ENCODE measurements around the gene VIPAS39.

DNA sequence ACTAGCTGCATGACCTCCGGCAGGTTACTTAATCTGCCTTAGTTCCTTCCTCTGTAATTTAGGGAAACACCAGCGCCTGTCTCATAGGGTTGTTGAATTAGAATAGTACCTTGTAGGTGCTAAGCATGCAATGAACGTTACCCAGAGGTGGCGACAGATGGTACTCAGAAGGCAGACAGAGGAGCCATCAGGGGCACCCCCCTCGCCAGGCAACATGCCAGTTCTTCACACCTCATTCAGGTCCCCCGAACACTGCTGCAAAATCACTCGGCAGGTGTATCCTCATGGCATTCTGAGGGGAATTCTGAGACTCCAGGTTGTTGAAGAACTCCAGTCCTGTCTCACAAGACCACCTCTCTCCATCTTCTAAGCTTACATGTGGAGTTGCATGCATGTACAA is 31.2 kb upstream of the VIPAS39 start:
- no peak for TF ChIP-seq POLR2A (IDR thresholded peaks at IDR 0.05; ENCODE audit: borderline replicate concordance, extremely low read depth, insufficient read depth, insufficient read length)
- TF ChIP-seq ELF1 (IDR thresholded peaks at IDR 0.05; ENCODE audit: borderline replicate concordance, low read depth), result no peak
- no peak for TF ChIP-seq ZFX (IDR thresholded peaks at IDR 0.05)
- TF ChIP-seq, protein P1, sequence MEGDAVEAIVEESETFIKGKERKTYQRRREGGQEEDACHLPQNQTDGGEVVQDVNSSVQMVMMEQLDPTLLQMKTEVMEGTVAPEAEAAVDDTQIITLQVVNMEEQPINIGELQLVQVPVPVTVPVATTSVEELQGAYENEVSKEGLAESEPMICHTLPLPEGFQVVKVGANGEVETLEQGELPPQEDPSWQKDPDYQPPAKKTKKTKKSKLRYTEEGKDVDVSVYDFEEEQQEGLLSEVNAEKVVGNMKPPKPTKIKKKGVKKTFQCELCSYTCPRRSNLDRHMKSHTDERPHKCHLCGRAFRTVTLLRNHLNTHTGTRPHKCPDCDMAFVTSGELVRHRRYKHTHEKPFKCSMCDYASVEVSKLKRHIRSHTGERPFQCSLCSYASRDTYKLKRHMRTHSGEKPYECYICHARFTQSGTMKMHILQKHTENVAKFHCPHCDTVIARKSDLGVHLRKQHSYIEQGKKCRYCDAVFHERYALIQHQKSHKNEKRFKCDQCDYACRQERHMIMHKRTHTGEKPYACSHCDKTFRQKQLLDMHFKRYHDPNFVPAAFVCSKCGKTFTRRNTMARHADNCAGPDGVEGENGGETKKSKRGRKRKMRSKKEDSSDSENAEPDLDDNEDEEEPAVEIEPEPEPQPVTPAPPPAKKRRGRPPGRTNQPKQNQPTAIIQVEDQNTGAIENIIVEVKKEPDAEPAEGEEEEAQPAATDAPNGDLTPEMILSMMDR (IDR thresholded peaks at IDR 0.05 in 2 of 3, conservative IDR thresholded peaks at IDR 0.05 in 1 of 3; ENCODE audit: borderline replicate concordance in 1 of 3, insufficient read depth in 1 of 3, low read depth in 2 of 3, low read length in 2 of 3), result no peak
- no peak for TF ChIP-seq ZNF274 (IDR thresholded peaks at IDR 0.05; ENCODE audit: low read depth, low read length)
- no peak for TF ChIP-seq SP1 (IDR thresholded peaks at IDR 0.05; ENCODE audit: low read depth)
- no peak for TF ChIP-seq EZH2 (IDR thresholded peaks at IDR 0.05)
- TF ChIP-seq SIN3A (IDR thresholded peaks at IDR 0.05; ENCODE audit: low read depth), result no peak
